ENCODE data around the gene HACD3. TPM values are rescaled to one million over a fixed set of nuclear protein-coding genes. Genes with fewer than 3 reads are reported as not detected.

HACD3 gene
- total RNA-seq, 1 experiment from 2014 or later = 133 TPM

- H2AK5ac ChIP-seq (ENCODE audit: insufficient read length, low read length) = no peak overlapping the region
- DNase-seq = no peak
- H2BK15ac ChIP-seq (ENCODE audit: low read depth, low read length) = no peak overlapping the region
- no peak overlapping the region for H2BK5ac ChIP-seq (ENCODE audit: insufficient read length, low read length)
- H3K36me3 Mint-ChIP-seq (ENCODE audit: insufficient read depth in 1 of 3, low read depth in 3 of 3) = peaks cover 0 to 36% (median 32%) of the 10 kb centered on the region in 3 experiments; a peak in 6 of 7 replicates
- H4K91ac ChIP-seq (ENCODE audit: insufficient read length, low read depth, low read length) = no peak overlapping the region
- no peak overlapping the region for H4K5ac ChIP-seq (ENCODE audit: insufficient read length, low read depth, low read length)
- H2AFZ ChIP-seq (ENCODE audit: low read length) = no peak overlapping the region
- no peak overlapping the region for H3K18ac ChIP-seq (ENCODE audit: insufficient read length, low read depth, low read length)
- TF ChIP-seq CTCF (conservative IDR thresholded peaks at IDR 0.05) = no peak
- H3K9me3 ChIP-seq (ENCODE audit: control insufficient read depth, low read depth, low read length) = no peaks in the 10 kb centered on the region
- H3K27ac ChIP-seq (ENCODE audit: insufficient read length, low read depth, low read length) = no peak overlapping the region
- H3K4me1 Mint-ChIP-seq = peaks cover 8 to 11% of the 10 kb centered on the region in 2 experiments
- H3K27me3 Mint-ChIP-seq (ENCODE audit: low read depth) = no peaks in the 10 kb centered on the region
- peaks cover 6% of the 10 kb centered on the region; the same call in 1 of the 2 replicates for H3K79me2 ChIP-seq (ENCODE audit: insufficient read depth, low read length)
- no peak overlapping the region for H3K23ac ChIP-seq (ENCODE audit: insufficient read length, low read depth, low read length)
- no peak overlapping the region for H2BK12ac ChIP-seq (ENCODE audit: insufficient read length, low read depth, low read length)
- WGBS (ENCODE audit: extremely low coverage, insufficient read length, low lambda C conversion rate) = no CpG with 5 or more reads among the region's 10 CpGs
- no peak overlapping the region for H3K14ac ChIP-seq (ENCODE audit: insufficient read depth, low read length)
- no peak overlapping the region for H3K9ac ChIP-seq (ENCODE audit: extremely low read depth, insufficient read length, low read length)
- H3K56ac ChIP-seq (ENCODE audit: insufficient read length, low read depth, low read length) = no peak overlapping the region
- H3K23me2 ChIP-seq (ENCODE audit: insufficient read length, low read depth, low read length, poor library complexity, severe bottlenecking) = peaks cover 8% of the 10 kb centered on the region
- H3K4ac ChIP-seq (ENCODE audit: low read depth, low read length) = no peak overlapping the region
- 0 out of 7 replicates have a peak overlapping the region, but pooled peaks of 1 of the 3 experiments have one; percentile 40 for H3K27ac Mint-ChIP-seq
- no peak overlapping the region for H2BK20ac ChIP-seq (ENCODE audit: low read depth, low read length, poor library complexity, severe bottlenecking)
- H3K4me3 Mint-ChIP-seq = no peak overlapping the region
- no peaks in the 10 kb centered on the region for H3K4me1 ChIP-seq (ENCODE audit: insufficient read depth, low read length)
- H2BK120ac ChIP-seq (ENCODE audit: low read depth, low read length, poor library complexity, severe bottlenecking) = no peak overlapping the region
- no peaks in the 10 kb centered on the region for H3K27me3 ChIP-seq (ENCODE audit: insufficient read depth, low read length)
- H3K79me1 ChIP-seq (ENCODE audit: insufficient read depth, low read depth, low read length, poor library complexity, severe bottlenecking) = peaks cover 6% of the 10 kb centered on the region
- H4K20me1 ChIP-seq (ENCODE audit: control insufficient read depth, insufficient read depth, insufficient read length) = no peaks in the 10 kb centered on the region
- no peak overlapping the region for H4K8ac ChIP-seq (replicated peaks; ENCODE audit: insufficient read length, low read depth, low read length)
- H3K9me3 Mint-ChIP-seq = peaks cover 0 to 2% of the 10 kb centered on the region in 2 experiments; a peak in 1 of 5 replicates
- no peak overlapping the region for H3K4me2 ChIP-seq (ENCODE audit: insufficient read depth, insufficient read length, low read length)
- no peak overlapping the region for H3T11ph ChIP-seq (ENCODE audit: low read length)
Observed at GRCh38 chr15:65512807-65513416, 17.4 kb upstream of the HACD3 start.

Data from H9 (cell line).